ENCODE measurements around the gene PLCB1.
A peak's percentile ranks its signal among the peaks of the same experiment; 100 is the strongest.
"Not testable (repeated sequence)": the region's sequence is repeated elsewhere in the genome, so short reads cannot be mapped to it uniquely, and the experiment has no call there.

PLCB1 gene

GRCh38 chr20:8456765-8457164 lies 324.7 kb downstream of the PLCB1 start:
- H3K36me3 ChIP-seq = no peaks in the 10 kb centered on the region
- H3K27me3 ChIP-seq = no peaks in the 10 kb centered on the region
- H3K27ac ChIP-seq = peak overlapping the region; percentile 74
- no peaks in the 10 kb centered on the region for H3K9me3 ChIP-seq
- TF ChIP-seq CTCF (IDR thresholded peaks at IDR 0.05) = no peak
- no peak overlapping the region for H3K4me3 ChIP-seq (ENCODE audit: low read depth in 1 of 2, low read length in 1 of 2)
- H3K4me1 ChIP-seq (ENCODE audit: control insufficient read depth in 1 of 2, insufficient read depth in 1 of 2, low read depth in 1 of 2, low read length in 1 of 2) = peaks cover 22 to 33% of the 10 kb centered on the region in 2 experiments

GRCh38 chr20:8457978-8458377 lies 325.9 kb downstream of the PLCB1 start:
- Histone ChIP-seq H3K27ac (peak overlapping the region; percentile 74), H3K9me3 (no peaks in the 10 kb centered on the region), H3K4me3 (ENCODE audit: low read depth in 1 of 2, low read length in 1 of 2) (peak overlapping the region in 1 of 2 experiments; percentile 32), H3K4me1 (ENCODE audit: control insufficient read depth in 1 of 2, insufficient read depth in 1 of 2, low read depth in 1 of 2, low read length in 1 of 2) (peaks cover 22 to 33% of the 10 kb centered on the region in 2 experiments), H3K36me3 (no peaks in the 10 kb centered on the region), H3K27me3 (no peaks in the 10 kb centered on the region)
- no peak for TF ChIP-seq CTCF (IDR thresholded peaks at IDR 0.05)

GRCh38 chr20:8461186-8461585 lies 329.1 kb downstream of the PLCB1 start:
- Histone ChIP-seq H3K4me3 (ENCODE audit: low read depth in 1 of 2, low read length in 1 of 2) (no peak overlapping the region), H3K4me1 (ENCODE audit: control insufficient read depth in 1 of 2, insufficient read depth in 1 of 2, low read depth in 1 of 2, low read length in 1 of 2) (peaks cover 28 to 36% of the 10 kb centered on the region in 2 experiments), H3K36me3 (no peaks in the 10 kb centered on the region), H3K27ac (no peak overlapping the region), H3K27me3 (no peaks in the 10 kb centered on the region), H3K9me3 (no peaks in the 10 kb centered on the region)
- TF ChIP-seq CTCF (IDR thresholded peaks at IDR 0.05) = no peak

- peak overlapping the region; percentile 58 for H3K27ac ChIP-seq
- peaks cover 6 to 9% of the 10 kb centered on the region in 2 experiments for H3K4me1 ChIP-seq (ENCODE audit: control insufficient read depth in 1 of 2, insufficient read depth in 1 of 2, low read depth in 1 of 2, low read length in 1 of 2)
- H3K4me3 ChIP-seq (ENCODE audit: low read depth in 1 of 2, low read length in 1 of 2) = no peak overlapping the region
- no peak for TF ChIP-seq CTCF (IDR thresholded peaks at IDR 0.05)
- H3K27me3 ChIP-seq = no peaks in the 10 kb centered on the region
- H3K36me3 ChIP-seq = no peaks in the 10 kb centered on the region
- H3K9me3 ChIP-seq = no peaks in the 10 kb centered on the region
Measured at GRCh38 chr20:8464368-8464767, 332.3 kb downstream of the PLCB1 start.

- not testable (repeated sequence) for H3K36me3 ChIP-seq; H3K4me3 ChIP-seq (ENCODE audit: low read depth in 1 of 2, low read length in 1 of 2); H3K4me1 ChIP-seq (ENCODE audit: control insufficient read depth in 1 of 2, insufficient read depth in 1 of 2, low read depth in 1 of 2, low read length in 1 of 2); H3K27ac ChIP-seq; H3K9me3 ChIP-seq; H3K27me3 ChIP-seq
Measured at GRCh38 chr20:8466781-8467180, 334.7 kb downstream of the PLCB1 start.

GRCh38 chr20:8470156-8470555 lies 338.1 kb downstream of the PLCB1 start:
- Histone ChIP-seq H3K9me3 (no peaks in the 10 kb centered on the region), H3K27ac (no peak overlapping the region), H3K4me3 (ENCODE audit: low read depth in 1 of 2, low read length in 1 of 2) (no peak overlapping the region), H3K4me1 (ENCODE audit: control insufficient read depth in 1 of 2, insufficient read depth in 1 of 2, low read depth in 1 of 2, low read length in 1 of 2) (peaks cover 12 to 15% of the 10 kb centered on the region in 2 experiments), H3K27me3 (no peaks in the 10 kb centered on the region), H3K36me3 (no peaks in the 10 kb centered on the region)
- no peak for TF ChIP-seq CTCF (IDR thresholded peaks at IDR 0.05)

Data from neutrophil (primary cell).